HG03565 (cell line): Measurements from ENCODE around the gene KCNJ3.
"Not testable (repeated sequence)": the region's sequence is repeated elsewhere in the genome, so short reads cannot be mapped to it uniquely, and the experiment has no call there.

ENCODE experiments used
- ATAC-seq: cut with Tn5 transposase; IDR thresholded peaks from one replicate; pipeline ENCODE4 v1.9.1; 2021; ENCODE audit warnings: mild to moderate bottlenecking, moderate library complexity; ENCODE audit not compliant: unreplicated experiment

Gene KCNJ3

DNA sequence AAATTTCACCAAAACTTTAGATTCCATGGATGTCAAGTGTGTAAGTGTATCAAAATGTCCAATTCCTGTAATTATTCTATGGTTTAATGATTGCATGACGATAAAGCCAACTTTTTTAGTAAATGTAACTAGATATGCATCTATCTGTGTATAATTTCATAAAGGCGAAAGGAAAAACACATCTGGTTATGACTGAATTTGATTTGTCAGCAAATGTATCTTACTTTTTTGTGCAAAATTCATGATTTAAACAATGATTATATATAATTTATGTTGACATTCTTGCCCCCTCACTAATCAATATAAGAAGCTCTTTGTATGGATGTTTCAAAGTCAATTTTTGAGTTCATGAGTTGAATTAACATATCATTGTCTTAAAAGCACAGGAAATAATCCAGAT is 138.5 kb downstream of the KCNJ3 start:
- ATAC-seq: no peak

DNA sequence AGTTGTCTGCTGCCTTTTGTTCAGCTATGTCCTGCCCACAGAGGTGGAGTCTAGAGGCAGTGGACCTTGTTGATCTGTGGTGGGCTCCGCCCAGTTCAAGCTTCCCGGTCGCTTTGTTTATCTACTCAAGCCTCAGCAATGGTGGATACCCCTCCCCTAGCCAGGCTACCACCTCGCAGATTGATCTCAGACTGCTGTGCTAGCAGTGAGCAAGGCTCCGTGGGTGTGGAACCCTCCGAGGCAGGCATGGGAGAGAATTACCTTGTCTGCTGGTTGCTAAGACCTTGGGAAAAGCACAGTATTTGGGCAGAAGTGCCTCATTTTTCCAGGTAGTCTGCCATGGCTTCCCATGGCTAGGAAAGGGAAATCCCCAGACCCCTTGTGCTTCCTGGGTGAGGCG is 146.0 kb downstream of the KCNJ3 start:
- ATAC-seq: no peak

- no peak for ATAC-seq
These were observed 148.3 kb downstream of the KCNJ3 start for GRCh38 chr2:154846842-154847241.

GRCh38 chr2:154849482-154849881 is 151.0 kb downstream of the KCNJ3 start:
- ATAC-seq: no peak

DNA sequence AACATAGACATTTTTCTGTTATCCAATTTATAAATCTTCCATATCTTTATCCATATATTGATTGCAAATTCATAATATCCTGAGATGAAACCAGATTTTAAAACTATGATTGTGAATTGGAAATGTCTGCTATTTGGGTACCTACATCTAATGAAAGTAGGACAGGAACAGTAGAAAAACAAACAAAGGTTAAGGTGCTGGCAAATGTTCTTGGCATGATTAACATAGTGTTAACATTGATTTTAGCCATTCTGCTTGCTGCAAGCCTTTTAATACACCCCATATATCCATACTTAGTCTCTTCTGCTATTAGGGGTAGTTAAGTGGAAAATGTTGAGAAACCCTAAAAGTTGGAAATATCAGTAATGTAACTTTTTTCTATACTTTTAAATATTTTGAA is 152.0 kb downstream of the KCNJ3 start:
- no peak for ATAC-seq

DNA sequence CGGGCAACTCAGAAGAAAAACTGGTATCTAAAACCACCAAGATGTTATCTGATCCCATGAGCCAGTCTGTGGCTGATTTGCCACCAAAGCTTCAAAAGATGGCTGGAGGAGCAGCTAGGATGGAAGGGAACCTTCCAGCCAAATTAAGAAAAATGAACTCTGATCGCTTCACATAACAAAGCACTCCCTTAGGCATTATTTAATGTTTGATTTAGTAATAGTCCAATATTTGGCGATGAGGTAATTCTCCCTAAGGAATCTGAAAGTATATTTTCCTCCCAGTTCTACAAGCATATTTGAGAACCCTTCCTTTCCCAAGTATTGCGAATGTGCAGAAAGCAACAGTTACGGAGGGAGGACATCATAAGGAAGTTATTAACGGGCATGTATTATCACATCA is 156.6 kb downstream of the KCNJ3 start:
- no peak for ATAC-seq

DNA sequence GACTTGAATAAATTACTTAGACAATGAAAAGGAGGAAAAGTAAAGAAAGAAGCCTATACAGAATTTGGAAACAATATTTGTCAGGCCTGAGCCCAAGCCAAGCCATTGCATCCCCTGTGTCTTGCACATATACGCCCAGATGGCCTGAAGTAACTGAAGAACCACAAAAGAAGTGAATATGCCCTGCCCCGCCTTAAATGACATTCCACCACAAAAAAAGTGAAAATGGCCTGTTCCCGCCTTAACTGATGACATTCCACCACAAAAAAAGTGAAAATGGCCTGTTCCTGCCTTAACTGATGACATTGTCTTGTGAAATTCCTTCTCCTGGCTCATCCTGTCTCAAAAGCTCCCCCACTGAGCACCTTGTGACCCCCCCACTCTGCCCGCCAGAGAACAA is 168.7 kb downstream of the KCNJ3 start:
- not testable (repeated sequence) for ATAC-seq

DNA sequence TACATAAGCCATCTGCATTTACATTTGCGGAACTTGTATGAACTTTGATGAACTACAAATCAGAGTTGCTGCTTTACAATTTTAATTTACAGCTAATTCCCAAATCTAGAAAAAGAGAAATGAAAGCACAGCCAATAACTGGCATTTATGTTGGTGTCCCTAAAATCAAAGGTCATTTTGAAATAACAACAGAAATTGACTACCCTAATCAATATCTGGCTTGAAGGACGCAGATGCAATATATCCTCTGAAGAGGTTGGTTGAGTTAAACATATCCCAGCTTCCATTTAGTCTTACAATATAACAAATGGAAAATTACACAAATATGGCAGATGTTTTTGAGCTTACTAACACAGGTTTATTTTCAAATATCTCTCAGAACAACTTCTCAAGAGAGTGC is 177.5 kb downstream of the KCNJ3 start:
- ATAC-seq: no peak

DNA sequence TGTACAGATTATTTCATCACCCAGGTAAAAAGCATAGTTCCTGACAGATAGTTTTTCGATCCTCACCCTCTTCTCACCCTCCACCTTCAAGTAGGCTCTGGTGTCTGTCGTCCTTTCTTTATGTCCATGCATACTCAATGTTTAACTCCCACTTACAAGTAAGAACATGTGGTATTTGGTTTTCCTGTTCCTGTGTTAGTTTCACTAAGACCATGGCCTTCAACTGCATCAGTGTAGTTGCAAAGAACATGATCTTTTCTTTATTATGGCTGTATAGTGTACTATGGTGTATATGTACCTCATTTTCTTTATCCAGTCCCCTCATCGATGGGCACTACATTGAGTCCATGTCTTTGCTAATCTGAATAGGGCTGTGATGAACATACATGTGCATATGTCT is 184.2 kb downstream of the KCNJ3 start:
- ATAC-seq: no peak

DNA sequence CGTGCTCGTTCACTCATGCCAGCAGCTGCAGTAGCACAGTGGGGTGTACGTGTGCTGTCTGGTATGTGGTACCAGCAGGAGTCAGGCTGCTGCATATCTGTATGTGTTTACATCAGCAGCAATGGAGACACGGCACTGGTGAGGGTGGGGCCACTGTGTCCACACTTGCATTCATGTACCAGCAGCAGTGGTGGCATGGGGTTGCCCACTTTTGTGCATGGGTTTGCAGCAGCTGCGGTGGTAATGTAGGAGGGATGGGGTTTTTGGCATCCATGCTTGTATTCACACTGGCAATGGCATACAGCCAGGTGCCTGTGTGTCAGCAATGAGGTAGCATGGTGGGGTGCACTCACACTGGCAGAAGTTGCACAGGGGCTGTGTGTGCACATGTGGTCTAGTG is 187.8 kb downstream of the KCNJ3 start:
- ATAC-seq: no peak

- ATAC-seq: no peak
These were observed 199.8 kb downstream of the KCNJ3 start for GRCh38 chr2:154898269-154898668.

DNA sequence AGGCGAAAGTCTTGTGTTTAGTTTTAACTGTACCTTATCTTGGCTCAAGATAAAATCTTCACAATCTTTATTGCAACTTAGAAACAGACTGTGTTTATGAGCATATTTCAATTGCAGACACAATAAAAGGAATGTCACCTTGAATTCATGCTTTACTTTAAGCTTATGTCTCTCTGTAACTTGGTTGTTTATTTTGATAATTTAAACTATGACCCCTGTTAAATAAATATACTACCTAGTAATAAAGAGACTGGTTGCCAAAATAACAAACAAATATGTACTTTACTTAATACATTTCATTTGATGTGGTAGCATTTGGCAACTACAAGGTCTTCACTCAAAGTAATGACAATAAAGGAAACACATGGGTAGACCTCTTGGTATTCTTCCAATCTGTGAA is 202.6 kb downstream of the KCNJ3 start:
- ATAC-seq: no peak
